Measurements from ENCODE around the gene POU2AF1. TPM values are rescaled to one million over a fixed set of nuclear protein-coding genes. Genes with fewer than 3 reads are reported as not detected.
A peak's percentile ranks its signal among the peaks of the same experiment; 100 is the strongest.

Gene POU2AF1
- total and polyA plus RNA-seq, 2 of the 13 experiments (the other 11 are each of a cell fraction or from before 2014, with no cell fraction given), result 1.9 to 3.6 TPM

DNA sequence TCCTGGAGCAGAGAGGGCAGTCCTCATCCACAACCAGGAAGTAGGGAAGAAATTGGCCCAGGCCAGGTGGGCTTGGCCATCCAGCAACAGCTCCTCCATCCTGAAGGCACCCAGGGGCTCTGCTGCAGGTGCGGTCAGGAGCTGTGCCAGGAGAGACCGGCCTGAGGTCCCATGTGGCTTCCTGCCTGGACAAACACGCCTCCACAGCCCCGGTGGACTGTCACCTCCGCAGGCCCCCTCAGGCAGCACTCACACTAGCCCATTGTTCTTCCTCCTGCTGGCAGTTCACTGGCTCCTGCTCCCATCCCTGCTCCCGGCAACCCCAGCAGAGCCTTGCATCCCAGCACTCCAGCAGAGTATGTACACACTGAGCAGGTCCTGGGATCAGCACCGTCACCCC lies 16.0 kb upstream of the POU2AF1 start (continued):
- TF ChIP-seq ZNF333 (CRISPR knock-in tag; IDR thresholded peaks at IDR 0.05; ENCODE audit: borderline replicate concordance), result no peak
- TF ChIP-seq YEATS2 (CRISPR knock-in tag; IDR thresholded peaks at IDR 0.05; ENCODE audit: borderline replicate concordance), result peak; percentile 20; the same call in 1 of the 2 replicates
- TF ChIP-seq AFF4 (CRISPR knock-in tag; IDR thresholded peaks at IDR 0.05), result no peak
- TF ChIP-seq ZNF142 (CRISPR knock-in tag; IDR thresholded peaks at IDR 0.05), result peak; percentile 78
- TF ChIP-seq AHR (CRISPR knock-in tag; IDR thresholded peaks at IDR 0.05), result 0 out of 2 replicates have a peak, but pooled peaks have one; percentile 52
- no peak for TF ChIP-seq ZNF775 (CRISPR knock-in tag; IDR thresholded peaks at IDR 0.05; ENCODE audit: borderline replicate concordance)
- peak; percentile 58; the same call in 1 of the 2 replicates for TF ChIP-seq DRAP1 (CRISPR knock-in tag; IDR thresholded peaks at IDR 0.05)
- peak; percentile 93 for TF ChIP-seq MAX (IDR thresholded peaks at IDR 0.05)
- TF ChIP-seq RXRB (CRISPR knock-in tag; IDR thresholded peaks at IDR 0.05; ENCODE audit: borderline replicate concordance), result peak; percentile 75; the same call in 1 of the 2 replicates
- TF ChIP-seq ZKSCAN8 (CRISPR knock-in tag; IDR thresholded peaks at IDR 0.05; ENCODE audit: borderline replicate concordance), result peak; percentile 80; the same call in 1 of the 2 replicates
- TF ChIP-seq RELA (CRISPR knock-in tag; IDR thresholded peaks at IDR 0.05), result no peak; the same call in 1 of the 2 replicates
- peak; percentile 88 for TF ChIP-seq SALL2 (CRISPR knock-in tag; IDR thresholded peaks at IDR 0.05)
- TF ChIP-seq, protein P1, sequence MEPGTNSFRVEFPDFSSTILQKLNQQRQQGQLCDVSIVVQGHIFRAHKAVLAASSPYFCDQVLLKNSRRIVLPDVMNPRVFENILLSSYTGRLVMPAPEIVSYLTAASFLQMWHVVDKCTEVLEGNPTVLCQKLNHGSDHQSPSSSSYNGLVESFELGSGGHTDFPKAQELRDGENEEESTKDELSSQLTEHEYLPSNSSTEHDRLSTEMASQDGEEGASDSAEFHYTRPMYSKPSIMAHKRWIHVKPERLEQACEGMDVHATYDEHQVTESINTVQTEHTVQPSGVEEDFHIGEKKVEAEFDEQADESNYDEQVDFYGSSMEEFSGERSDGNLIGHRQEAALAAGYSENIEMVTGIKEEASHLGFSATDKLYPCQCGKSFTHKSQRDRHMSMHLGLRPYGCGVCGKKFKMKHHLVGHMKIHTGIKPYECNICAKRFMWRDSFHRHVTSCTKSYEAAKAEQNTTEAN (CRISPR knock-in tag; conservative IDR thresholded peaks at IDR 0.05), result peak; percentile 81
- no peak for TF ChIP-seq ZC3H4 (CRISPR knock-in tag; IDR thresholded peaks at IDR 0.05; ENCODE audit: borderline replicate concordance)
- no peak for TF ChIP-seq MLXIP (CRISPR knock-in tag; IDR thresholded peaks at IDR 0.05; ENCODE audit: borderline replicate concordance)
